Astrocyte (in vitro differentiated cells and primary cell): ENCODE results near the gene TUB. TPM values are rescaled to one million over a fixed set of nuclear protein-coding genes. Genes with fewer than 3 reads are reported as not detected.

Experiments
- DNase-seq: peaks from one replicate; pipeline ENCODE4 v3.0.0-alpha.2; 2010; ENCODE audit warnings: low read depth
- FAIRE-seq: peaks from 2 replicates; lab custom pipeline; 2011; peaks lifted over from hg19 to GRCh38; lab: Jason Lieb, UNC
- H2AFZ ChIP-seq: 2 replicates; pipeline ENCODE4 v1.6.0; 2012; ENCODE audit warnings: low read depth, low read length, inconsistent platforms
- H3K27ac ChIP-seq: 2 replicates; pipeline ENCODE4 v1.5.1; 2011; ENCODE audit warnings: low read depth, low read length, inconsistent platforms
- H3K27me3 ChIP-seq: 2 replicates; pipeline ENCODE4 v1.6.0; 2011; ENCODE audit warnings: low read length, inconsistent platforms; ENCODE audit not compliant: insufficient read depth
- H3K36me3 ChIP-seq: 2 replicates; pipeline ENCODE4 v1.5.1; 2011; ENCODE audit warnings: low read length, inconsistent platforms; ENCODE audit not compliant: insufficient read depth
- H3K4me1 ChIP-seq: 2 replicates; pipeline ENCODE4 v1.5.1; 2011; ENCODE audit warnings: low read length, inconsistent platforms; ENCODE audit not compliant: insufficient read depth
- H3K4me2 ChIP-seq: 2 replicates; pipeline ENCODE4 v1.6.0; 2012; ENCODE audit warnings: low read length, inconsistent platforms
- H3K4me3 ChIP-seq: 2 replicates; pipeline ENCODE4 v1.5.1; 2011; ENCODE audit warnings: low read depth, mild to moderate bottlenecking, low read length, inconsistent platforms; ENCODE audit not compliant: insufficient read depth
- H3K79me2 ChIP-seq: 2 replicates; pipeline ENCODE4 v1.6.0; 2012; ENCODE audit warnings: mild to moderate bottlenecking, low read length, inconsistent platforms; ENCODE audit not compliant: insufficient read depth
- H3K9ac ChIP-seq: 2 replicates; pipeline ENCODE4 v1.6.0; 2012; ENCODE audit warnings: mild to moderate bottlenecking, low read length, inconsistent platforms
- H3K9me3 ChIP-seq: 2 replicates; pipeline ENCODE4 v1.5.1; 2012; ENCODE audit warnings: low read depth, mild to moderate bottlenecking, low read length, inconsistent platforms; ENCODE audit not compliant: insufficient read depth
- H4K20me1 ChIP-seq: 2 replicates; pipeline ENCODE4 v1.6.0; 2012; ENCODE audit warnings: low read length, inconsistent platforms; ENCODE audit not compliant: insufficient read depth
- H3K27ac Mint-ChIP-seq: one replicate; pipeline ENCODE4 v1.8.0; 2021; ENCODE audit warnings: mild to moderate bottlenecking, mixed read lengths; ENCODE audit not compliant: unreplicated experiment
- H3K27me3 Mint-ChIP-seq: one replicate; pipeline ENCODE4 v1.8.0; 2021; ENCODE audit warnings: low read depth, mixed read lengths; ENCODE audit not compliant: unreplicated experiment
- H3K36me3 Mint-ChIP-seq: one replicate; pipeline ENCODE4 v1.8.0; 2021; ENCODE audit warnings: low read depth, mixed read lengths; ENCODE audit not compliant: unreplicated experiment
- H3K4me1 Mint-ChIP-seq: one replicate; pipeline ENCODE4 v1.8.0; 2021; ENCODE audit warnings: low read depth, mixed read lengths; ENCODE audit not compliant: unreplicated experiment
- H3K4me3 Mint-ChIP-seq: one replicate; pipeline ENCODE4 v1.8.0; 2021; ENCODE audit warnings: mild to moderate bottlenecking, moderate library complexity, mixed read lengths; ENCODE audit not compliant: unreplicated experiment
- H3K9me3 Mint-ChIP-seq: one replicate; pipeline ENCODE4 v1.8.0; 2021; ENCODE audit warnings: mild to moderate bottlenecking, mixed read lengths; ENCODE audit not compliant: unreplicated experiment
- EZH2 ChIP-seq: IDR thresholded peaks from 2 replicates; pipeline ENCODE4 v1.6.1; 2012; ENCODE audit warnings: mild to moderate bottlenecking, low read length, inconsistent platforms; ENCODE audit not compliant: insufficient read depth
- total RNA-seq: library from RNA; stranded (reverse); gene quantifications from 2 replicates; pipeline ENCODE4 v1.2.1, GENCODE V29; 2021
- TF ChIP-seq, protein P1 (sequence below): IDR thresholded peaks from 2 replicates; pipeline ENCODE4 v1.5.1; 2011; ENCODE audit warnings: low read depth, mild to moderate bottlenecking, inconsistent platforms, low read length, moderate library complexity; ENCODE audit not compliant: insufficient read depth

Gene TUB
- total RNA-seq, 1 donor from 2014 or later: 5.7 TPM

- H3K36me3 ChIP-seq: no peaks in the 10 kb centered on the region
- no peaks in the 10 kb centered on the region for H3K27me3 ChIP-seq
- FAIRE-seq (no peak), DNase-seq (no peak)
- H3K4me3 ChIP-seq: no peak overlapping the region
- H3K4me1 ChIP-seq: no peaks in the 10 kb centered on the region
- no peaks in the 10 kb centered on the region for H3K9me3 ChIP-seq
- H3K79me2 ChIP-seq: no peaks in the 10 kb centered on the region
- no peak overlapping the region for H3K27ac ChIP-seq
- no peak overlapping the region for H3K4me2 ChIP-seq
- no peaks in the 10 kb centered on the region for H3K9me3 Mint-ChIP-seq
- H3K4me1 Mint-ChIP-seq: peaks cover under 1% of the 10 kb centered on the region
- no peaks in the 10 kb centered on the region for H4K20me1 ChIP-seq
- H2AFZ ChIP-seq: no peak overlapping the region
- no peak overlapping the region for H3K4me3 Mint-ChIP-seq
- TF ChIP-seq, protein P1, sequence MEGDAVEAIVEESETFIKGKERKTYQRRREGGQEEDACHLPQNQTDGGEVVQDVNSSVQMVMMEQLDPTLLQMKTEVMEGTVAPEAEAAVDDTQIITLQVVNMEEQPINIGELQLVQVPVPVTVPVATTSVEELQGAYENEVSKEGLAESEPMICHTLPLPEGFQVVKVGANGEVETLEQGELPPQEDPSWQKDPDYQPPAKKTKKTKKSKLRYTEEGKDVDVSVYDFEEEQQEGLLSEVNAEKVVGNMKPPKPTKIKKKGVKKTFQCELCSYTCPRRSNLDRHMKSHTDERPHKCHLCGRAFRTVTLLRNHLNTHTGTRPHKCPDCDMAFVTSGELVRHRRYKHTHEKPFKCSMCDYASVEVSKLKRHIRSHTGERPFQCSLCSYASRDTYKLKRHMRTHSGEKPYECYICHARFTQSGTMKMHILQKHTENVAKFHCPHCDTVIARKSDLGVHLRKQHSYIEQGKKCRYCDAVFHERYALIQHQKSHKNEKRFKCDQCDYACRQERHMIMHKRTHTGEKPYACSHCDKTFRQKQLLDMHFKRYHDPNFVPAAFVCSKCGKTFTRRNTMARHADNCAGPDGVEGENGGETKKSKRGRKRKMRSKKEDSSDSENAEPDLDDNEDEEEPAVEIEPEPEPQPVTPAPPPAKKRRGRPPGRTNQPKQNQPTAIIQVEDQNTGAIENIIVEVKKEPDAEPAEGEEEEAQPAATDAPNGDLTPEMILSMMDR: no peak
- TF ChIP-seq EZH2: no peak
- no peak overlapping the region for H3K27ac Mint-ChIP-seq
- H3K36me3 Mint-ChIP-seq: peaks cover 10% of the 10 kb centered on the region
- H3K9ac ChIP-seq: no peak overlapping the region
- H3K27me3 Mint-ChIP-seq: no peaks in the 10 kb centered on the region
Observed at GRCh38 chr11:8107642-8108041, 26.6 kb downstream of the TUB start.

GRCh38 chr11:8108421-8108820 is 27.4 kb downstream of the TUB start:
- Histone ChIP-seq H3K36me3 (no peaks in the 10 kb centered on the region), H3K79me2 (no peaks in the 10 kb centered on the region), H3K4me1 (no peaks in the 10 kb centered on the region), H3K9ac (no peak overlapping the region), H3K27ac (no peak overlapping the region), H3K4me3 (no peak overlapping the region), H2AFZ (no peak overlapping the region), H3K27me3 (no peaks in the 10 kb centered on the region), H4K20me1 (no peaks in the 10 kb centered on the region), H3K9me3 (no peaks in the 10 kb centered on the region), H3K4me2 (no peak overlapping the region)
- Mint-ChIP-seq H3K27ac (no peak overlapping the region), H3K36me3 (peaks cover 8% of the 10 kb centered on the region), H3K4me3 (no peak overlapping the region), H3K27me3 (no peaks in the 10 kb centered on the region), H3K9me3 (no peaks in the 10 kb centered on the region), H3K4me1 (no peaks in the 10 kb centered on the region)
- no peak for DNase-seq
- TF ChIP-seq, protein P1: no peak
- TF ChIP-seq EZH2: no peak
- FAIRE-seq: no peak

DNA sequence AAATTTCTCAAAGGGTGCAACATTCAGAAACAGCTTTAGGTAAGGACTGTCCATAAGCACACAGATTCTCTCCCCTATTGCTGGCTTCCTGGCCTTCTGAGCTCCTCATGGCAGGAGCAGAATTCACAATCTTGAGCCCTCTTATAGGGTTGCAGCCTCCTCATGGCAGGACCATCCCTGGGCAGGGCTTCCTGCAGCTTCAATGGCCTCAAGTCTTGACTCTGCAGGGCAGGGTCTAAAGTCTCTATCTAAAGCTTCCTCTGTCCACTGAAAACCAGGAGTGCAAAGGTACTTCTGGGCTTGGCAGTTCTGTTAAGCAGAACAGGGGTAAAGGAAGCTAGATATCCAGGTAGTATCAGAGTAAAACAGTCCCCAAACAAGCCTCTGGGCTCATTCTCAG is 28.7 kb downstream of the TUB start:
- TF ChIP-seq EZH2: no peak
- TF ChIP-seq, protein P1: no peak
- no peaks in the 10 kb centered on the region for H3K36me3 ChIP-seq
- H3K27ac ChIP-seq: no peak overlapping the region
- H3K4me3 ChIP-seq: no peak overlapping the region
- H3K79me2 ChIP-seq: no peaks in the 10 kb centered on the region
- H3K4me3 Mint-ChIP-seq: no peak overlapping the region
- H3K27ac Mint-ChIP-seq: no peak overlapping the region
- H2AFZ ChIP-seq: no peak overlapping the region
- H3K4me1 Mint-ChIP-seq: no peaks in the 10 kb centered on the region
- H3K27me3 ChIP-seq: no peaks in the 10 kb centered on the region
- no peak overlapping the region for H3K4me2 ChIP-seq
- peaks cover 4% of the 10 kb centered on the region for H3K9me3 Mint-ChIP-seq
- no peaks in the 10 kb centered on the region for H3K9me3 ChIP-seq
- no peak for DNase-seq
- H4K20me1 ChIP-seq: no peaks in the 10 kb centered on the region
- peaks cover 6% of the 10 kb centered on the region for H3K36me3 Mint-ChIP-seq
- H3K4me1 ChIP-seq: no peaks in the 10 kb centered on the region
- no peak overlapping the region for H3K9ac ChIP-seq
- FAIRE-seq: no peak
- H3K27me3 Mint-ChIP-seq: no peaks in the 10 kb centered on the region
